ENCODE measurements around the gene PRPF39. TPM values are rescaled to one million over a fixed set of nuclear protein-coding genes. Genes with fewer than 3 reads are reported as not detected.

Gene PRPF39
- total and polyA plus RNA-seq, 2 of the 4 experiments (the other 2 are of a cell fraction): 18.1 to 29.6 TPM

- H3K18ac ChIP-seq (ENCODE audit: low read depth, low read length): no peak overlapping the region
- ChIA-PET CTCF (no interaction called here), POLR2A (ENCODE audit: unreplicated experiment) (no interaction called here)
- dilution Hi-C loops (cut with HindIII; ENCODE audit: low sequenced_read_pairs, unreplicated experiment) (no loop called here), intact Hi-C loops (cut with micrococcal nuclease) (no loop called here), in situ Hi-C loops (cut with MboI; ENCODE audit: low sequenced_read_pairs) (no loop called here)
- H3K36me3 ChIP-seq (ENCODE audit: control insufficient read depth, insufficient read depth, low read length): no peaks in the 10 kb centered on the region
- no peak overlapping the region for H3K14ac ChIP-seq (replicated peaks; ENCODE audit: low read depth, low read length)
- H3K4me3 ChIP-seq (ENCODE audit: insufficient read depth, low read depth, low read length): no peak overlapping the region
- ATAC-seq (ENCODE audit: low read depth) (no peak), DNase-seq (no peak)
- no peak overlapping the region for H2BK15ac ChIP-seq (ENCODE audit: low read depth, low read length)
- no TSS peak for BruUV-seq (replicated peaks)
- no peaks in the 10 kb centered on the region for H3K9me3 ChIP-seq (ENCODE audit: control insufficient read depth, insufficient read depth, low read length)
- H4K8ac ChIP-seq (ENCODE audit: low read depth in 2 of 2, low read length in 2 of 2): no peak overlapping the region
- H2BK5ac ChIP-seq (ENCODE audit: low read depth, low read length, poor library complexity, severe bottlenecking): no peak overlapping the region
- H3K4me1 ChIP-seq (ENCODE audit: control insufficient read depth, insufficient read depth, low read length): no peaks in the 10 kb centered on the region
- H3K27ac ChIP-seq (ENCODE audit: insufficient read depth, low read length): no peak overlapping the region
- H2AFZ ChIP-seq (replicated peaks; ENCODE audit: low read length, poor library complexity): no peak overlapping the region
- no peak overlapping the region for H3K56ac ChIP-seq (ENCODE audit: extremely low read depth, insufficient read depth, low read length)
- H2AK9ac ChIP-seq (replicated peaks; ENCODE audit: low read depth, low read length, poor library complexity): no peak overlapping the region
- no peak overlapping the region for H2AK5ac ChIP-seq (ENCODE audit: low read depth, low read length)
- H4K5ac ChIP-seq (ENCODE audit: low read depth, low read length): no peak overlapping the region
- no peak overlapping the region for H2BK120ac ChIP-seq (ENCODE audit: low read depth, low read length)
- no peak for TF ChIP-seq SMC3 (IDR thresholded peaks at IDR 0.05; ENCODE audit: low read depth, low read length)
- TF ChIP-seq BHLHE40 (IDR thresholded peaks at IDR 0.05; ENCODE audit: low read depth, low read length): no peak
- TF ChIP-seq CTCF (conservative IDR thresholded peaks at IDR 0.05; ENCODE audit: low read depth, low read length): no peak
- TF ChIP-seq CEBPB (IDR thresholded peaks at IDR 0.05; ENCODE audit: low read depth, low read length): no peak
- no peak for TF ChIP-seq MAFK (IDR thresholded peaks at IDR 0.05; ENCODE audit: low read depth, low read length)
- TF ChIP-seq MXI1 (IDR thresholded peaks at IDR 0.05; ENCODE audit: borderline replicate concordance, low read depth, low read length): no peak
- no peak for TF ChIP-seq CHD1 (IDR thresholded peaks at IDR 0.05; ENCODE audit: low read depth, low read length)
- TF ChIP-seq RFX5 (IDR thresholded peaks at IDR 0.05; ENCODE audit: low read depth, low read length): no peak
- H4K20me1 ChIP-seq (ENCODE audit: insufficient read depth, low read length): no peaks in the 10 kb centered on the region
- H3K4ac ChIP-seq (ENCODE audit: low read depth, low read length): no peak overlapping the region
- H3K9ac ChIP-seq (ENCODE audit: low read depth, low read length): no peak overlapping the region
- no peaks in the 10 kb centered on the region for H3K27me3 ChIP-seq (ENCODE audit: control insufficient read depth, insufficient read depth, low read length)
- H3K4me2 ChIP-seq (ENCODE audit: low read depth, low read length): no peak overlapping the region
- no peak overlapping the region for H4K91ac ChIP-seq (ENCODE audit: insufficient read depth, low read depth, low read length)
- H3K23ac ChIP-seq (ENCODE audit: low read depth, low read length): no peak overlapping the region
- peaks cover 8 to 13% of the 10 kb centered on the region in 2 experiments; a peak in 3 of 4 replicates for H3K79me1 ChIP-seq (ENCODE audit: low read depth in 1 of 2, low read length in 2 of 2)
- no peak overlapping the region for H2BK20ac ChIP-seq (ENCODE audit: low read depth, low read length)
- H3K9me1 ChIP-seq (ENCODE audit: insufficient read depth, low read length): peaks cover 8% of the 10 kb centered on the region
These were observed 60.7 kb downstream of the PRPF39 start for GRCh38 chr14:45144658-45145057.
